GM19467 (cell line): Measurements from ENCODE around the gene LOXL1.

Source experiments
- ATAC-seq: cut with Tn5 transposase; IDR thresholded peaks from one replicate; pipeline ENCODE4 v1.9.1; 2021; ENCODE audit warnings: mild to moderate bottlenecking, moderate library complexity; ENCODE audit not compliant: unreplicated experiment

LOXL1 gene

DNA sequence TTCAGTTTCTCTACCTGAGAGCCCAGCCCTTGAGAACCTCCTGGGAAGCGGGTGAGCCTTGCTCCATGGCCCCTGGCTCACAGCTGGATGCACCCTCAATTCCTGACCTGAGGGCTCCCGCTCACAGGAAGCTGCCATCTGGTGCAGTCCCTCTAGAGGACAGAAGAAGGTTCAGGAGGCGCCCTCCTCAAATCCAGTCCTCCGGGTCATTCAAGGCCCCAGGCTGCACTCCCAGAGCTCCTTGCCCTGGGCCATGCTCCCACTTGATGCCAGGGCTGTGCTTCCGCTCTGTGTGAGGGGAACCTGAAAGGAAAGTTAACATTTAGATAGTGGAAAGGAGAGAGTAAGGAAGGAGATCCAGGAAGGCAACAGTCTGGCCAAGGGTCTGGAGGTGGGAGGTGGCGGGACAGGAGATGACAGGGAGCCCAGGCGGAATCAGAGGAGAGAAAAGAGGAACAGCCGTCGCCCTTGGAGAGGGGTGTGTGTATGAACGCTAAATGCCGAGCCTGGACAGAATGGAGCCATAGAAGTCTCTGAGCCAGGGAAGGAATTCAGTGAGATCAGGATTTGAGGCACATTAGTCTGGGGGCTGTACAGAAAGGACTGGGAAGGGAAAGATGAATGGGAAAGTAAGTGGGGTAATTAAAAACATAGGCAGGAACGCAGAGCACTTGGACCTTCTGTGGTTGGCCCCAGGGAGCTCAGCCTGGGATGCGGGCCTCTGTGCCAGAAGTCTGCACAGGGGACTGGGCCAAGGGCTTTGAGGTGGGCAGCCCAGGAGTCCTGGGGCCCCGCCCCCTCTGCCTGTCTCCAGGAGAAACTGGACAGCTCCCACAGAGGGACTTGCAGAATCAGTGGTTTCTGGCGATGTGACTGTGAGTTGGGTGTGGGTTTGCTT is 26.8 kb upstream of the LOXL1 start:
- ATAC-seq, result no peak

DNA sequence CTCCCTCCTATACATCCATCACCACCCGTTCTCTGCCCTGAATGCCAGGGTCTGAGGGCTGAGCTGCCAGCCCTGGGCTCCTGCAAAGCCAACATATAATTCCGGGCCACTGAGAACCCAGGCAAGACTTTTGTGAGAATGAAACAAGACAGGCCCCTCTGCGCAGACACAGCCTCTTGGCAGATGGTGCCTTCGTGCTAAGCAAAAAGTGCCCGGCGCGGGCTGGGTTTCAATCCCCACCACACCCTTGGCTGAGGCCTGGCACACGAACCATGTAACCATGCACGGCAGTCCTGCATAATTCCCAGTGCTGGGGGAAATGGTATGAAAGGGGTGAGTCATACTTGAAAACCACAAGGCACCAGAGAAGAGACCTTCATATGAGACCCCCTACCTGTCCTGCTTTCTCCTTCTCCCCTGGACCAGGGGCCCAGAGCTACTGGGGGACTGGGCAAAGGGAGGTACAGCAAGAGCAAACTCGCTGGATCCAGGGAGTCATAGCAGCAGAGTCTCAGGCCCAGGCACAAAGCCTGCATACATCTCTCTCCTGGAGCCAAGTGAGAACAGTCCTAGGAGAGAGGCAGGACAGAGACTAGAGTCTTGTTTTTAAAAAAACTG is 26.1 kb upstream of the LOXL1 start:
- ATAC-seq, result no peak

DNA sequence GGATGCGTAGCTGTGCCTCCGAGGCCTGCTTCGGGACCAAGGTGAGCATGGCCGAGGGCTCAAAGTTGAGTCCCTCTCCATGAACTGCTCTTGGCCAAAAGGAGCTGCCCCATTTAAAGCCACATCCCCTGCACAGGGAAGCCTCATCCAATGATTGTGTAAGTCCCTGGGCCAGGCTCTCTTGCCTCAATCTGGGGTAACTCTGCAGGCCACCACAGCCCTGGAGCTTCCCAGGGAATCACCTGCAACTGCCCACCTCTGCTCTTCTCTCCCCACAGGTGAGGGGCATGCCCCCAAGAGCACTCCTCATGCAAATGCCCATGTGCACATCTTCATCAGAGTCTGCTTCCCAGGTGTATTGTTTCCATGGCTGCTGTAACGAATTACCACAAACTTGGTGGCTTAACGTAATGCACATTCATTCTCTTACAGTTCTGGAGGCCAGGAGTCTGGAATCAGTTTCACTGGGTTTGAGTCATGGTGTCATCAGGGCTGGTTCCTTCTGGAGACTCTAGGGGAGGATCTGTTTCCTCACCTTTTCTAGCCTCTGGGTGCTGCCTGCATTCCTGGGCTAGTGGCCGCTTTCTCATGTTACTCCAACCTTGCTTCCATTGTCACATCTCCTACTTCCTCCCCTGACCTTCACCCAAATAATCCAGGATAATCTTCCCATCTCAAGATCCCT is 25.0 kb upstream of the LOXL1 start:
- no peak for ATAC-seq

DNA sequence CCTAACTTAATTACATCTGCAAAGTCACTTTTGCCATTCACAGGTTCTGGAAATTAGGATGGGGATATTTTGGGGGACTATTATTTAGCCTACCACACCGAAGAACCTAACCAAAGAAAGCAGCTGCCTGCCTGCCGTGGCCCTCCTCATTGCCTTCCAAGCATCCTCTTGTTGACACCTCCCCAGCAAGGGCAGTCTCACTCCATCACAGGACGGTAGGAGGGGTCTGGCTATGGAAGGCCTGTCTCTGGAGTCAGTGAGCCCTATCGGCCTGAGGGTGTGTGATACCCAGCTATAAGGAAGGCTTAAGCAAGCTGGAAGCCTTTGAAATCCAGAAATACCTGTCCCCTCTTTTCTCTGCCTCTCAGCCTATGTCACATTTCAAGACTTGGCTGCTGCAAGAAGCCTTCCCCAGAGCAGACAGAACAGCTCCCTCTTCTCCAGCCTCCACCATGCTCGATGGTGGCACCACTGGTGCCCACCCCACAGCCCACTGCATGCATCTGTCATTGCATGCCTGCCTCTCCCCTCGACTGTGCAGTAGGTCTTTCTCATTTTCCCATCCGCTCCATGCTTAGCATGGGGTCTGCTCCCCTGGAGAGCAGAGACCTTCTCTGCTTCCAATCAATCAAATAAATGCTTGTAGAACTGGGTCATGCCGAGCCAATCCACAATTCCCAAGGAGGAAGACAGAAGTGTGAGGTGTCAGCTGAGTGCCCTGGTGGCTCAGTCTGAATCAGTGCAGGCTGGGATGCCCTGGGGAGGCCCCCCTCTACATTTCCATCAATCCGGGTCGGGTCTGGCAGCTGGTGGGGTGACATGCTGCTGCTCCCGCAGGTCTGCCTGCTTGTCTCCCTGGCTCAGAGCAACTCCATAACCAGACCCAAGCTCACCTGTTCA is 23.9 kb upstream of the LOXL1 start:
- ATAC-seq, result no peak

DNA sequence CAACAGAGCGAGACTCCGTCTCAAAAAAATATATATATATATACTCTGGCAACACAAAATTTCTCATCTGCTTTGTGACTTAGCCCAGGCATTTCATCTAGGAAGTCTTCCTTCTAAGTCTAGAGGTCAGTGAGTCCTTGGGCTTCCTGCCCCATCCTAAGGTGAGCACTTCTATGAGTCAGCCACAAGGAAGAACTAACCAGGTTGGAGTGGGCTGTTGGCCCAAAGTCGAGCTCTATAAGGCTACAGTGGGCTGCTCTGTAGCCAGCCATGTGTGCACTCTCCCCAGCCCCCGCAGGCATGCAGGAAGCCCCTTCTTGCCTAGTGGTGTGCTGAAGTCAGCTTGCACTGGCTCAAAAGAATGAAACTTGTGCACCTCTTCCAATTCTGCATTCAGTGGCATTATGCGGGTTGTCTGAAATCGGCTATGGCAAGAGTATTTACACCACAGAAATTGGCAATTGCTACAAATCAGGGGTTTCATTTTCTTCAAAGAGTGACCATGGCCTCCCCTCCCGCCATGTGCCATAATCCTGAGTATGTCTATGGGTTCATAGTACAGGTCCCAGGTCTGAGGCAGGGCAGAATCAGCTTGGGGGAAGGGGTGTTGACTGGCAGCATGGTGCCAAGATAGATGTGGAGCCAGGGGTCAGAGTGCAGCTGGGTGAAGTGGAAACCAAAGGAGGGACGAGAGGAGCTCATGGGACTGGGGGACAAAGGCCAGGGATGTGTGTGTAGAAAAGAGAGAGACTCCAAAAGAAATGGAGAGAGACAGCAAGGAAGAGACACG is 22.0 kb upstream of the LOXL1 start:
- no peak for ATAC-seq

DNA sequence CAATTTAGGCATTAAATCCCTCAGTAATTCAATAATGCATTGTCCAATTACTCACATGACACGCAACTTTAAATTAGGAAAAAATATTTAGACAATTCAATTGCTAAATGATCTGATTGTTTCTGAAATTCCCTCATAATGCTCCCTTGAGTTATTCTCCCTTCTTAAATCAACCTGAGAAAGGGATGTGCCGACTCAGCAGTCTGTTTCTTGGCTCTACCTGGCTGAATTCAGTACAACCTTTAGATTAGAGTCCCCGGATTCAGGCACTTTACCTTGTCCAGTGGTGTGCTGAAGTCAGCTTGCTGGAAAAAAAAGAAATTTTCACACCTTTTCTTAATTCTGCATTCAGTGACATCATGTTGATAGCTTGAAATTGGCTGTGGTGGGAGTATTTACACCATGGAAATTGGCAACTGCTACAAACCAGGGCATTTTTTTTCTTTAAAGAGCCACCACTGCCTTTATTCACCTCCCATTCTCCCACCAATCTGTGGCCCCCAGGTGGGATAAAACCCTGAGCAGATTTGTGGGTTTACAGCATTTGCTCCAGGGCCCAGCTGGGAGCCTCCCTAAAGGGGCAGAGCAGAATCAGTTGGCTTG is 20.9 kb upstream of the LOXL1 start:
- no peak for ATAC-seq

DNA sequence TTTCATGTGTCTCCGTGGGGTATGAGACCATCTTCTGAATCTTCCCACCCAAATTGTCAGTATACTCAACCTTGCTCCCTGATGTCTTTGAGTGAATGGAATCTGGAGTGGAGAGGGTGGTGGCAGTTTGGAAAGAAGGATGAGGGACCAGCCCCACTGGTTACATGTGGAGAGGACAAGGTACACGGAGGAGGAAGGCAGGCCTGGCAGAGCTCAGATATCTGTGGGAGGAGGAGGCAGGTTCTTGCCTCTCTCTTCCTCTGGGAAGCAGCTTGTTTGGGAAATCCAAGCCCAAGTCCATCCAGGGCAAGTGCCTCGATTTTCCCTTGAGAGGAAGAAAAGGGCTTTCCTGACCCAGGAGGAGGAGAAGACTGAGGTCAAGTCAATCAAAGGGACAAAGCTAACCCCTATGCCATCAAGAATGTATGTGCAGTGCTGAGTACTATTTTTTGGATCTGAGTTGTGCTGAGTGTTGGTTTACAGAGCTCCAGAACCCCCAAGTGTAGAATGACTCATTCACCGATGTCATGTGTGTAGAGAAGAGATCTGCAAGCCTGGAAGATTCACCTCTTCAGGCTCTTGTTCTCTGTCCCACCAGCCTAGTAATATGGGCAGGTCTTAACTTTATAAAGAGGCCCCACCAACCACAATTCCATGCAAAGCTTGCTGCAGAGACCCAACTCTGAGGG is 19.8 kb upstream of the LOXL1 start:
- ATAC-seq, result no peak

DNA sequence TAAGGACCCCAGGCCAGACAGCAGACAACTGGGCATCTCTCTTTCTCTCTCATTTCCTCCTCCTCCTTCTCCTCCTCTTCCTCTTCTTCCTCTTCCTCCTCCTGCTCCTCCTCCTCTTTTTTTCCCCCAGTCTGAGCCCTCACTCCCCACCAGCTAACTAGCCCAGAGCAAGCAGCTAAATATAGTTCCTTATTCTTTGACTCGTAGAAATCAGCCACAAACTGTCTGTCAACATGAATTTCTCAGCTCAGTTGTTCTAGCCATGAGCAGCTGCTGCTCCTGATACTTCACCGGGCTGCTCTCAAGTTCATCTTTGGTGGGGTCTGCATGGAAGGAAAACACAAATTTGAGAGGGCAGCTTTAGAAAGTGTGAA is 19.2 kb upstream of the LOXL1 start:
- ATAC-seq, result no peak

DNA sequence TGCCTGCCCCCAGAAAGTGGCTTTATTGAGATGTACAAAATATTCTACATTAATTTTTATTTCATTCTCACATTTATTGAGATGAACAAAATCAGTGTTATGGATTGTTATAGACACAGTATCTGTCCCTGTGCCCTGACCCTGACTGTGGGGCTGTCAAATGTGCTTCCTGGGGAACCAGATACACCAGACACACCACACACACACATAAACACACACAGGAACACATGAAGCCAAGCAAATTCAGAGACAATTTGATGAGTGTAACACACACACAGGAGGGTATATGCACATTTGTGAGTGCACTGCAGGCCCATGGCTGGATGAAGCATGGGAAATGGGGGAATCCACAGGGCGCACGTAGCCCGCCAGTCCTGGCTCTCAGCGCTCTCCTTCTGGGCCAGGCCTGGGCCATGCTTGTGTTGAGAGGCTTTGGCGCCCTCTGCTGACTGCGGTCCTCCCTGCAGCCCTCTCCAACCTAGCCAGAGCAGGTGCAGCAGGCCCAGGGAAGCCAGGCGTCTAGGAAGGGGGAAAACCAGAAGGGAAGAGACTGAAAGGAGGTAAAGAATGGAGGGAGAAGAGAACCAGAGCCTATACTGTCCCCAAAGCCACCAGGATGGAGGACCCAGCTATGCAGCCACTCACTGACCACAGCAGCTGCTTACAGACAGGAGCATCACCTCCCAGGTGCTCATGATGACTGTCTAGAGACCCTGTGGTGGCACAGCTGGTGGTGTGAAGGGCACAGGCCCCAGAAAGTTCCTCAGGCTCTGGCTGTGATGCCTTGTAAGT is 18.0 kb upstream of the LOXL1 start:
- peak; percentile 67 for ATAC-seq

DNA sequence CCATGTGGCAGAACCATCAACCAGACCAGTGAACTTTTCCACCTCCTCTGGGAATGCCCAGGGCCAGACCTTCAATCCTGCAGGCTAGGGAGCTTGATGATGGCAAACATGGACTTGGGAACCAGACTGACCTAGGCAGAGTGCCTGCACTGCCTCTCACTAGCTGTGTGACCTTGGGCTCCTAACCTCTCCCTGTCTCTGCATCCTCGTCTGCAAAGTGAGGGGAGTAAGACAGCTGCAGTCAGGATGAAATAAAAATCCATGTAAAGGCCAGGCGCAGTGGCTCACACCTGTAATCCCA is 17.5 kb upstream of the LOXL1 start:
- ATAC-seq, result no peak

DNA sequence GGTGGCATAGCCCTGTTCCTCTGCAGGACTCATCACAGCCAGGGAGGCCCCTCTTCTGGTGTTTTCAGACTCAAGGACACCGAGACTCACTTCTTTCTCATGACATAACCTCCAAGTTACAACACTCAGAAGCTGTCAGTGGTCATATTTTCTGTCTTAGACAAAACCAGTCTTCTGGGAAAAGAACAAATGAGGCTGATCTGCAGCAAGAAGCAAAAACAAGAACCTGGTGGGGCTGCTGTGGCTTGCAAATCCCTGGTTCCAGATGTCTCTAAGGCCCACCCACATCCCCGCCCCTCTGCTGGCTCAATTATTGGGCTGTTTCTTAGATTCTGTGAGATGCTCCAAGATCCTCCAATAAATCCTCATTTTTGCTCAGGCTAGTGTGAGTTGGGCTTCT is 16.6 kb upstream of the LOXL1 start:
- no peak for ATAC-seq

DNA sequence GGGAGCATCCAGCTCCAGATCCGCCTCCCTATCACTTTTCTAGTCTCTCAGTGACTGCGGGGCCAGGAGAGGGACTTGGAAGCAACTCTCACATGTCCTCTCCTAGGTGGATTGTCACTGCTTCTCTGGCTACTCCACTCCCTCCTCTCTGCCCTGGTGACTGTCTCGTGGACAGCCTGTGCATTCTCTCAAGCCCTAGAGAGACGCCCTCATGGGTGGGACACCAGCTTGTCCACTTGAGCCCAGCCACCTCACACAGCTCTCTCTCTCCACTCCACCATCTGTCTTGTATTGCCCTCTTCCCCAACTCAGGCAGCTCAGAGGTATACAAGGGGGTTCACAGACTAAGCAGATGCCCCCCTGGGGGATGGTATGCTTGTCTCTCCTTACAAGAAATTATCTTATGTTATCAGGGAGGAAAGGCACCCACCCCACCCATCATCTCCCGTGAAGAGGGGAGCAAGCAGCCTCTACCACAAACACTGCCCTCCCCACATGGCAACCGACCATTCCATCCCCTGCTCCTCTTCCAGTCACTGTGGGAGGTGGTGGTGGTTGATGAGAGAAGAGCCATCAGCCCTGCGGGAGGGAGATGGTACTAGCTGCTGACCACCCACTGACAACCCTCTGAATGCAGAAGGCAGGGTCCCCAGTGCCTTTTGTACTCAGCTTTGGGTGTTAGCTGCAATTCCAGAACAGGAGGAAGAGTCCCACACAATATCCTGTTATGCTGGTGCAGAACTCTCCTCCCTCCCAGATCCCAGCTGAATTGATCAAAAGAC is 15.5 kb upstream of the LOXL1 start:
- ATAC-seq, result no peak

DNA sequence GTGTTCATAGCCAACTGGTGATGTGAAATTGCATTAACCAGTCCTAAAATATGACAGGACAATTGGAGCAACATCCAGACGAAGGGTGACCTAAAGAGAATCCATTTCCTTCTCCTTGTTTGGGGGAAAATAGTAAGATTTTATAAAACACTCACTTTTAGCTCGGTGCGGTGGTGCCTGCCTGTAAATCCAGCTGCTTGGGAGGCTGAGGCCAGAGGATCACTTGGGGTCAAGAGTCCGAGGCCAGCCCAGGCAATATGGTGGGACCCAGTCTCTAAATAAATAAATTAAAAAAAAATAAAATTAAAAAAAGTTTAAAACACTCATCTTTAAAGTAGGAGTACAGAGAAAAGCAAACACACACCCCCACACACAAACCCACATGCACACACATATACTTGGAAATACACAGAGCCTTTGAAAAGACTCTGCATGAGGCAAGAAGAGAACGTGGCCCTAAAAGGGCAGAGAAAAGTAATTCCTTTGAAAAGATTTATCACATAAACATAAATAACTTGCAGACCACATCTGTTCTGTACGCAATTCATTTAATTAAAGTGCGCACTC is 14.1 kb upstream of the LOXL1 start:
- ATAC-seq, result no peak

DNA sequence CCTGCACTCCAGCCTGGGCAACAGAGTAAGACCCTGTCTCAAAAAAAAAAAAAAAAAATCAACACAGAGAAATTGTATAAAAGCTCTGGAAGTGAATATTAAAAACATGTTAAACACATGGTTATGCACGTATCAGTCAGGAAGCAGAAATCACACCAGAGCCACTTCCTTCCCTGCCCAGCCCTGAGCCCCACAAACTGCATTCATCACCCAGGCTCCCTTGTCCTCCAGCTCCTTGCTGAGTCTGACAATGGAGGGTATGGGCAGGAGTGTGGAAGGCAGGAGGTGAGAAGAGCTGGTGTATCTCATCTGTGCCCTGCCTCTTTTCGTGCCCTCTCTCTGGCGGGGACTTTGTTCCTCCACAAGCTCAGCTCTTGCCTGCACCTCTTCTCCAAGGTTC is 12.1 kb upstream of the LOXL1 start:
- no peak for ATAC-seq

DNA sequence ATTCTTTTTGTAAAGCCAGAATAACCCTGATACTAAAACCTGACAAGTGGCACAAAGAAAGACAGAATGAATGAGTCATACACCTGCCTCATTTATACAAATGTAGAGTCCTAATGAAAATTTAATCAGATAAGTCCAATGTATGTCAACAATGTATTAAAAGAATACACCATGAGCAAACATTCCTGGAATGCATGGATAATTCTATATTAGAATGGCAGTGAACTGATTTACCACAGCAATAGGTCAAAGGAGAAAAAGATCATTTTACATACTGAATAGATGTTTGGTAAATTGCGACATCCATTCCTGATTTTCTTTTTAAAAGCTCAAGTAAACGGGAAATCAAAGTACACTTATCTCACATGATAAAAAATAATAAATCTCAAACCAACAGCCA is 11.2 kb upstream of the LOXL1 start:
- ATAC-seq, result no peak

DNA sequence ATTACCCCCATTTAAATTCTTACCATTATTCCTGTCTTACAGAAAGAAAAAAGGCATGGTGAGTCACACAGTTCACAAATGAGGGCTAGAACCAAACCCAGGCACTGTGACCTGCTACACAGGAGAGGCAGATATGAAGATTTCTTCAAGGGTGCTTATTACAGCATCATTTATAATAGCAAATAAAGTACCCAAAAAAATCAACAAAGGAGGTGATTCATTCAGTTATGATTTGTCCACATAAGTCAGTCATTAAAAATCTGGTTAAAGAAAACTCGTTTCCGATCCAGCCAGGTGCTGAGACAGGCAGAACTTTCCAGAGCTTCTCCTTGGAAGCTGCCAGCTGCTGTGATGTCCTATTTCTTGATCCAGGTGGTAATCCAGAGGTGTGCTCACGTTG is 7.5 kb upstream of the LOXL1 start:
- no peak for ATAC-seq

DNA sequence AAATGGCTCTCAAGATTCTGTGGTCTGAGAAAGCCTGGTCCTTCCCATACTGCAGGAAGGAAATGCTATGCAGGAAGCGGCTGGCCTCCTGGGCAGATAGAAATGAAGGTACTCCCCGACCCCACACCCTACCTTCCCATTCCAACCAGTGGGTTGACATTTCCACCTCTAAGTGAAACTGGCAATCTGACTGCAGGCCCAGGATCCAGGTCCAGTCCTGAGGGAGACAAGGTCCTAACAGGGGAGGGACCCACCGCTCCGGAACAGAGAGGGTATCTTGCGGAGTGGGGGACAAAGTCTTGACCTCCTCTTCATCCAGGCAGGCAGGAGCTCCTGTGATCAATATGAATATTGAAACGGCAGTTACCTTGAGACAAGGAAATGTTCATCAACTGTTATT is 6.6 kb upstream of the LOXL1 start:
- no peak for ATAC-seq
